ENCODE results near the gene LFNG.

DNA sequence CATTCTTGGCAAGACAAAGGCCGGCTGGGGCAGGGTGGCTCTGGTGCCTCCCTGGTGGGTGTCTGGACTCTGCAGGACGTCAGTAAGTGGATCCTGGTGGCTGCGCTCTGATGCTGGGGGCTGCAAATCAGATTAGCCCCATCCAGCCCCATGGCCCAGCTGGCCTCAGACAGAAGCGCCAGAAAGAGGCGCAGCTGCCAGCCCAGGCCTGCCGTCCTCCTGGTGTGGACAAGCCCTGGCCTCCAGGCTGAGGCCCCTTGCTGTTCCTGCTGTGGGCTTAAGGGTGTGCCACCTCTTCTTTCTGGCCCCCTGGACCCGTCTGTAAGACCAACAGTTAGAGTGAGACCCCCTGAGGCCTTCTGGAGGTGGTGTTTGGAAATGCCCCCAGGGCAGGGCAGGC is 5.9 kb upstream of the LFNG start:
- TF ChIP-seq, protein P1, sequence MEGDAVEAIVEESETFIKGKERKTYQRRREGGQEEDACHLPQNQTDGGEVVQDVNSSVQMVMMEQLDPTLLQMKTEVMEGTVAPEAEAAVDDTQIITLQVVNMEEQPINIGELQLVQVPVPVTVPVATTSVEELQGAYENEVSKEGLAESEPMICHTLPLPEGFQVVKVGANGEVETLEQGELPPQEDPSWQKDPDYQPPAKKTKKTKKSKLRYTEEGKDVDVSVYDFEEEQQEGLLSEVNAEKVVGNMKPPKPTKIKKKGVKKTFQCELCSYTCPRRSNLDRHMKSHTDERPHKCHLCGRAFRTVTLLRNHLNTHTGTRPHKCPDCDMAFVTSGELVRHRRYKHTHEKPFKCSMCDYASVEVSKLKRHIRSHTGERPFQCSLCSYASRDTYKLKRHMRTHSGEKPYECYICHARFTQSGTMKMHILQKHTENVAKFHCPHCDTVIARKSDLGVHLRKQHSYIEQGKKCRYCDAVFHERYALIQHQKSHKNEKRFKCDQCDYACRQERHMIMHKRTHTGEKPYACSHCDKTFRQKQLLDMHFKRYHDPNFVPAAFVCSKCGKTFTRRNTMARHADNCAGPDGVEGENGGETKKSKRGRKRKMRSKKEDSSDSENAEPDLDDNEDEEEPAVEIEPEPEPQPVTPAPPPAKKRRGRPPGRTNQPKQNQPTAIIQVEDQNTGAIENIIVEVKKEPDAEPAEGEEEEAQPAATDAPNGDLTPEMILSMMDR (IDR thresholded peaks at IDR 0.05): no peak
- TF ChIP-seq EZH2 (IDR thresholded peaks at IDR 0.05) (no peak), EZH2phosphoT487 (IDR thresholded peaks at IDR 0.05) (no peak)

Data from neural progenitor cell (in vitro differentiated cells).